Thyroid gland (tissue), 4 donors: ENCODE data around the gene HTRA3.

Experiments used
- CTCF ChIP-seq, 6 experiments: fragments of 200-600 bp in 3 of 6; fragments of 450-650 bp in 3 of 6; sonication (generic) in 3 of 6; IDR thresholded peaks; one replicate each; pipeline ENCODE4 v1.5.1; 2016 to 2019; ENCODE audit warnings: antibody characterized with exemption in 6 of 6, mild to moderate bottlenecking in 2 of 6, inconsistent platforms in 1 of 6, moderate library complexity in 1 of 6
- POLR2A ChIP-seq, 2 donors: fragments of 450-650 bp; IDR thresholded peaks; one replicate each; pipeline ENCODE4 v1.6.1; 2017; ENCODE audit warnings: antibody characterized with exemption in 2 of 2, mild to moderate bottlenecking in 2 of 2, moderate library complexity in 1 of 2

GRCh38 chr4:8335848-8336247 lies 66.3 kb downstream of the HTRA3 start:
- TF ChIP-seq CTCF (IDR thresholded peaks at IDR 0.05): no peak
- TF ChIP-seq POLR2A (IDR thresholded peaks at IDR 0.05): no peak
